CD14-positive monocyte (primary cell): ENCODE measurements around the gene CACNA1E. TPM values are rescaled to one million over a fixed set of nuclear protein-coding genes. Genes with fewer than 3 reads are reported as not detected.

Source experiments
- DNase-seq, 3 donors: peaks; one replicate each; pipeline ENCODE4 v3.0.0-alpha.2; 2011 to 2022
- H2AFZ ChIP-seq: 2 replicates; pipeline ENCODE4 v1.6.0; 2012; ENCODE audit warnings: mild to moderate bottlenecking, low read depth, low read length, inconsistent platforms; ENCODE audit not compliant: insufficient read depth, poor library complexity, severe bottlenecking
- H3K27ac ChIP-seq, 2 donors: 1 replicate in 1 of 2; 2 replicates in 1 of 2; pipeline ENCODE4 v1.5.1; 2012 to 2013; ENCODE audit warnings: low read length in 2 of 2, control low read depth in 1 of 2, inconsistent platforms in 1 of 2, low read depth in 1 of 2, mild to moderate bottlenecking in 1 of 2
- H3K27me3 ChIP-seq, 2 donors: one replicate each; pipeline versions ENCODE4 v1.6.0 to v1.6.1; 2011 to 2013; ENCODE audit warnings: low read length in 2 of 2; ENCODE audit not compliant: control insufficient read depth in 2 of 2, insufficient read depth in 2 of 2
- H3K36me3 ChIP-seq, 2 donors: replicated peaks in 1 of 2; 1 replicate in 1 of 2; 2 replicates in 1 of 2; pipeline versions ENCODE4 v1.5.1 to v1.6.1; 2012 to 2013; ENCODE audit warnings: low read length in 2 of 2, control low read depth in 1 of 2, inconsistent platforms in 1 of 2, mild to moderate bottlenecking in 1 of 2; ENCODE audit not compliant: insufficient read depth in 2 of 2, control insufficient read depth in 1 of 2
- H3K4me1 ChIP-seq, 2 donors: 1 replicate in 1 of 2; 2 replicates in 1 of 2; pipeline versions ENCODE4 v1.5.1 to v1.6.1; 2012 to 2013; ENCODE audit warnings: low read length in 2 of 2, control low read depth in 1 of 2, inconsistent platforms in 1 of 2, mild to moderate bottlenecking in 1 of 2, moderate library complexity in 1 of 2; ENCODE audit not compliant: insufficient read depth in 2 of 2, control insufficient read depth in 1 of 2
- H3K4me2 ChIP-seq: replicated peaks from 2 replicates; pipeline ENCODE3; 2012; ENCODE audit warnings: low read length, moderate library complexity, mild to moderate bottlenecking; ENCODE audit not compliant: poor library complexity, severe bottlenecking; ENCODE audit errors: extremely low read depth
- H3K4me3 ChIP-seq, 3 experiments: fragments of 200-600 bp in 1 of 3; sonication (generic) in 1 of 3; replicated peaks in 1 of 3; 1 replicate in 2 of 3; 2 replicates in 1 of 3; pipeline ENCODE4 v1.5.1; 2011 to 2013; ENCODE audit warnings: low read length in 3 of 3, mild to moderate bottlenecking in 3 of 3, control low read depth in 2 of 3, low read depth in 2 of 3, inconsistent platforms in 1 of 3, moderate library complexity in 1 of 3
- H3K79me2 ChIP-seq: 2 replicates; pipeline ENCODE4 v1.6.0; 2012; ENCODE audit warnings: mild to moderate bottlenecking, control low read depth, inconsistent platforms, low read length, moderate library complexity; ENCODE audit not compliant: insufficient read depth
- H3K9ac ChIP-seq: 2 replicates; pipeline ENCODE4 v1.6.0; 2017; ENCODE audit warnings: low read length, mild to moderate bottlenecking; ENCODE audit not compliant: insufficient read depth, poor library complexity, severe bottlenecking
- H3K9me3 ChIP-seq, 2 donors: replicated peaks in 1 of 2; 1 replicate in 1 of 2; 2 replicates in 1 of 2; pipeline versions ENCODE4 v1.5.1 to v1.6.1; 2012 to 2013; ENCODE audit warnings: low read length in 2 of 2, control low read depth in 1 of 2; ENCODE audit not compliant: control insufficient read depth in 1 of 2, insufficient read depth in 1 of 2
- H4K20me1 ChIP-seq: 2 replicates; pipeline ENCODE4 v1.6.0; 2012; ENCODE audit warnings: mild to moderate bottlenecking, low read length, control low read depth, moderate library complexity; ENCODE audit not compliant: insufficient read depth
- H3K27ac Mint-ChIP-seq, 7 donors: one replicate each; pipeline ENCODE4 v1.8.0; 2020; ENCODE audit warnings: mild to moderate bottlenecking in 7 of 7, mixed read lengths in 7 of 7, moderate library complexity in 6 of 7, inconsistent platforms in 2 of 7
- H3K27me3 Mint-ChIP-seq, 3 donors: one replicate each; pipeline ENCODE4 v1.8.0; 2021 to 2022; ENCODE audit warnings: low read depth in 3 of 3, mild to moderate bottlenecking in 3 of 3, mixed read lengths in 3 of 3, moderate library complexity in 3 of 3, inconsistent platforms in 1 of 3
- H3K36me3 Mint-ChIP-seq, 2 donors: one replicate each; pipeline ENCODE4 v1.8.0; 2020; ENCODE audit warnings: mixed read lengths in 2 of 2, inconsistent platforms in 1 of 2, mild to moderate bottlenecking in 1 of 2
- H3K4me1 Mint-ChIP-seq: one replicate; pipeline ENCODE4 v1.8.0; 2020; ENCODE audit warnings: mild to moderate bottlenecking, mixed read lengths
- H3K4me3 Mint-ChIP-seq, 2 donors: one replicate each; pipeline ENCODE4 v1.8.0; 2020; ENCODE audit warnings: mild to moderate bottlenecking in 2 of 2, mixed read lengths in 2 of 2, moderate library complexity in 1 of 2
- H3K9me3 Mint-ChIP-seq, 7 donors: one replicate each; pipeline ENCODE4 v1.8.0; 2020 to 2022; ENCODE audit warnings: mixed read lengths in 7 of 7, mild to moderate bottlenecking in 6 of 7, moderate library complexity in 6 of 7, inconsistent platforms in 2 of 7
- WGBS: methylation state at CpG from one replicate; pipeline ENCODE4 v1.1.5; 2013; ENCODE audit warnings: missing lambda C conversion rate; ENCODE audit not compliant: insufficient coverage; 5-methylcytosine and 5-hydroxymethylcytosine counted together
- intact Hi-C, 2 donors: fragments of 100-400 bp; cut with micrococcal nuclease; formaldehyde crosslinking; loops; one replicate each; pipeline versions ENCODE4 v1.15.0 to v1.15.1; 2023
- polyA plus RNA-seq, 3 donors: library from polyadenylated mRNA; depleted of rRNA in 1 of 3; unstranded in 2 of 3; stranded (reverse) in 1 of 3; fragments of 300-500 nt in 2 of 3; fragments of >200 nt in 1 of 3; fragmentation: Illumina TruSeq in 2 of 3; gene quantifications; 1 replicate in 2 of 3; 2 replicates in 1 of 3; pipeline ENCODE4 v1.2.3, GENCODE V29; 2012 to 2021
- TF ChIP-seq, protein P1 (sequence below): fragments of 200-600 bp; IDR thresholded peaks from one replicate; pipeline ENCODE4 v1.8.0; 2022; ENCODE audit warnings: antibody characterized with exemption, mild to moderate bottlenecking

CACNA1E gene
- polyA plus RNA-seq, 3 donors = 0.04 TPM; not detected in 2

DNA sequence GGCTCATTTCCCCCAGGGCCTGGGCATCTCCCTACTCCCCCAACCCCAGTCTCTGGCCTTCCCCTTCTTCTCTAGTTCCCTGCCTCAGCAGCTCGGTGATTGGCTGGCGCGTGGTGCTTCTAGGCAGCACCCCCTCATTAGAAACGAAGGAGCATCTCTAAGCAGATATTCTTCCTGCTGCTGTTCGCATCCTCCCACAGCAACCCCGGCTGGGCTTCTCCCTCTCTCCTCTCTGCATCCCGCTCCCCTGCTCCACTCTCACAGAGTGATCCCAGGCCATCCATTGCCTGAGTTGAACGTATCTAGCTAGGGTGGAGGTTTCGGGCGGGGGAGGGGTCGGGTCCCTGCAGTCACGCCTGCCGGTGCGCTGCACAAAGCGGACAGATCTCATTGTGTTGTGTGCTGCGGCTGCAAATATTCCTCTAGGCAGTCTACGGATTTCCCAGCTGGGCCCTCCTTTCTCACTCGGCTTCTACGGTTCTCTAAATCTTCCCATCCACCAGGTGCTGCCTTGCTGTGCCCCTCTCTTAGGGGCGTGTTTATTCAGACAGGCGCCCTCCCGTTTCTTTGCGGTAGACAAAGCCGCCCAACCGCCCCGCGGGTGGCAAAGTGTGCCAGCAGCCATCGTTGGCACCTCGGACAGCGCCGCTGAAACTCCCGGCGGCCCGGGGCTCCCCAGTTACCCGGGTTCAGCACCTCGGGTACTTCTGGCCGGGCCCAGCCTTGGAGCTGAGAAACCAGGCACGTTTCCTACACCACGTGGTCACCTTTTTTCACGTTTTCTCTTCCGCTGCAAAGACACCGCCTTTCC is 2.2 kb downstream of the CACNA1E start:
- no peak overlapping the region for H3K4me2 ChIP-seq
- H2AFZ ChIP-seq = no peak overlapping the region
- H3K4me1 Mint-ChIP-seq = peaks cover 23% of the 10 kb centered on the region

DNA sequence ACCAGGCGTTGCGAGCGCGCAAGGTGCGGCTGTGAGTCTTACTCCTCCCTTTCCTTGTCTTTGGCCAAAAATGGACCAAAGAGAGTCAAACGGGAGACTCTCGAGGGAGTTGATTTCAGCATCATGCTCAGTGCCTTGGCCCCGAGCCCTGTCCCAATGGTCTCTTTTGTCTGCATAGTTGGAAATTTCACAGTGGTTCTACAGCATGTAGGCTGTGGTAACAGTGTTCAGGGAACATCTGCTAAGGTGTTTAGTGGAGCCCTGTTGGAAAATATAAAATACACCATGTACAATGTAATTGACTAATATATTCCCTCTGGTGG is 2.7 kb downstream of the CACNA1E start:
- DNase-seq = no peak
- no peak overlapping the region for H3K4me3 ChIP-seq
- TF ChIP-seq, protein P1, sequence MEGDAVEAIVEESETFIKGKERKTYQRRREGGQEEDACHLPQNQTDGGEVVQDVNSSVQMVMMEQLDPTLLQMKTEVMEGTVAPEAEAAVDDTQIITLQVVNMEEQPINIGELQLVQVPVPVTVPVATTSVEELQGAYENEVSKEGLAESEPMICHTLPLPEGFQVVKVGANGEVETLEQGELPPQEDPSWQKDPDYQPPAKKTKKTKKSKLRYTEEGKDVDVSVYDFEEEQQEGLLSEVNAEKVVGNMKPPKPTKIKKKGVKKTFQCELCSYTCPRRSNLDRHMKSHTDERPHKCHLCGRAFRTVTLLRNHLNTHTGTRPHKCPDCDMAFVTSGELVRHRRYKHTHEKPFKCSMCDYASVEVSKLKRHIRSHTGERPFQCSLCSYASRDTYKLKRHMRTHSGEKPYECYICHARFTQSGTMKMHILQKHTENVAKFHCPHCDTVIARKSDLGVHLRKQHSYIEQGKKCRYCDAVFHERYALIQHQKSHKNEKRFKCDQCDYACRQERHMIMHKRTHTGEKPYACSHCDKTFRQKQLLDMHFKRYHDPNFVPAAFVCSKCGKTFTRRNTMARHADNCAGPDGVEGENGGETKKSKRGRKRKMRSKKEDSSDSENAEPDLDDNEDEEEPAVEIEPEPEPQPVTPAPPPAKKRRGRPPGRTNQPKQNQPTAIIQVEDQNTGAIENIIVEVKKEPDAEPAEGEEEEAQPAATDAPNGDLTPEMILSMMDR = no peak
- no peaks in the 10 kb centered on the region for H3K36me3 ChIP-seq
- Mint-ChIP-seq H3K4me3 (peak overlapping the region in 1 of 2 donors; percentile 79), H3K4me1 (peaks cover 23% of the 10 kb centered on the region), H3K27me3 (peaks cover 74 to 86% (median 85%) of the 10 kb centered on the region in 3 donors), H3K36me3 (peaks cover 0 to 6% of the 10 kb centered on the region in 2 donors), H3K27ac (no peak overlapping the region), H3K9me3 (peaks cover 0 to 22% (median 16%) of the 10 kb centered on the region in 7 donors)
- H3K9me3 ChIP-seq = peaks cover 0 to 41% of the 10 kb centered on the region in 2 donors
- peaks cover 8 to 22% of the 10 kb centered on the region in 2 donors for H3K4me1 ChIP-seq
- H3K79me2 ChIP-seq = no peaks in the 10 kb centered on the region
- 8% methylated on average over 6 of the region's 8 CpGs for WGBS
- no peaks in the 10 kb centered on the region for H4K20me1 ChIP-seq
- H2AFZ ChIP-seq = no peak overlapping the region
- no peak overlapping the region for H3K27ac ChIP-seq
- no peak overlapping the region for H3K4me2 ChIP-seq
- no peak overlapping the region for H3K9ac ChIP-seq
- peaks cover 71 to 77% of the 10 kb centered on the region in 2 donors for H3K27me3 ChIP-seq
- intact Hi-C loops = no loop called here

More for the DNA sequence above, 2.2 kb downstream of the CACNA1E start:
- no peak overlapping the region for H3K27ac Mint-ChIP-seq
- peaks cover 0 to 22% (median 16%) of the 10 kb centered on the region in 7 donors for H3K9me3 Mint-ChIP-seq
- WGBS = 4% methylated on average over 34 of the region's 42 CpGs
- peaks cover 0 to 41% of the 10 kb centered on the region in 2 donors for H3K9me3 ChIP-seq
- H3K4me3 Mint-ChIP-seq = peak overlapping the region in 1 of 2 donors; percentile 79
- H3K4me1 ChIP-seq = peaks cover 8 to 22% of the 10 kb centered on the region in 2 donors
- H3K27me3 ChIP-seq = peaks cover 76 to 79% of the 10 kb centered on the region in 2 donors
- no peaks in the 10 kb centered on the region for H3K79me2 ChIP-seq
- no peaks in the 10 kb centered on the region for H3K36me3 ChIP-seq
- no peak overlapping the region for H3K27ac ChIP-seq
- intact Hi-C loops = no loop called here
- peaks cover 0 to 6% of the 10 kb centered on the region in 2 donors for H3K36me3 Mint-ChIP-seq
- no peak for DNase-seq
- H3K9ac ChIP-seq = no peak overlapping the region
- H4K20me1 ChIP-seq = no peaks in the 10 kb centered on the region
- TF ChIP-seq, protein P1 = no peak
- peaks cover 75 to 86% (median 86%) of the 10 kb centered on the region in 3 donors for H3K27me3 Mint-ChIP-seq
- H3K4me3 ChIP-seq = no peak overlapping the region
